NCI-H345 treated with DMSO at 0.1 percent for 48 hours (cell line): Measurements from ENCODE around the gene ZNF516.

Source experiments
- DNase-seq: peaks from one replicate; lab custom pipeline; 2025; ENCODE audit not compliant: unreplicated experiment; lab: John Stamatoyannopoulos, UW

Gene ZNF516

GRCh38 chr18:76506974-76507764 is 12.1 kb upstream of the ZNF516 start:
- DNase-seq, result no peak

GRCh38 chr18:76506395-76506794 is 11.4 kb upstream of the ZNF516 start:
- DNase-seq, result no peak

GRCh38 chr18:76505614-76506013 is 10.6 kb upstream of the ZNF516 start:
- no peak for DNase-seq

GRCh38 chr18:76504749-76505148 is 9.7 kb upstream of the ZNF516 start:
- no peak for DNase-seq

GRCh38 chr18:76503649-76504386 is 8.8 kb upstream of the ZNF516 start:
- no peak for DNase-seq

GRCh38 chr18:76502551-76502950 is 7.5 kb upstream of the ZNF516 start:
- no peak for DNase-seq

GRCh38 chr18:76499637-76500340 is 4.7 kb upstream of the ZNF516 start:
- no peak for DNase-seq

GRCh38 chr18:76499021-76499420 is 4.0 kb upstream of the ZNF516 start:
- no peak for DNase-seq

GRCh38 chr18:76498064-76498463 is 3.0 kb upstream of the ZNF516 start:
- no peak for DNase-seq

- no peak for DNase-seq
Measured at GRCh38 chr18:76497021-76497420, 2.0 kb upstream of the ZNF516 start.

GRCh38 chr18:76496194-76496890 is 1.3 kb upstream of the ZNF516 start:
- no peak for DNase-seq

GRCh38 chr18:76495435-76496193 is 572 bp upstream of the ZNF516 start:
- DNase-seq, result peak; percentile 21

GRCh38 chr18:76494231-76495005 is 624 bp downstream of the ZNF516 start:
- DNase-seq, result peak; percentile 49

- peak; percentile 79 for DNase-seq
Measured at GRCh38 chr18:76493213-76494161, 1.6 kb downstream of the ZNF516 start.

GRCh38 chr18:76492669-76493212 is 2.3 kb downstream of the ZNF516 start:
- peak; percentile 92 for DNase-seq

- DNase-seq, result peak; percentile 57
Measured at GRCh38 chr18:76491776-76492668, 3.0 kb downstream of the ZNF516 start.

GRCh38 chr18:76491473-76491775 is 3.6 kb downstream of the ZNF516 start:
- DNase-seq, result peak; percentile 15
